OCI-LY1 (cell line): ENCODE data around the gene CFAP97D1.

Source experiments
- CTCF ChIP-seq: fragments of 200-600 bp; sonication (generic), shearing (Covaris generic); IDR thresholded peaks from 2 replicates; pipeline ENCODE4 v1.5.1; 2017; ENCODE audit warnings: mild to moderate bottlenecking, antibody characterized with exemption, low read length, moderate library complexity, mixed read lengths
- EZH2 ChIP-seq: fragments of 200-600 bp; sonication (generic), shearing (Covaris generic); IDR thresholded peaks from 2 replicates; pipeline ENCODE4 v1.8.0; 2017; ENCODE audit warnings: borderline replicate concordance, mixed run types, mild to moderate bottlenecking, antibody characterized with exemption, low read length, moderate library complexity, mixed read lengths

GRCh38 chr17:43769426-43769825, 10.8 kb upstream of the CFAP97D1 start:
- TF ChIP-seq CTCF (no peak), EZH2 (no peak)
